Right ventricle myocardium superior (tissue), 1 donor: Measurements from ENCODE around the gene MAP2K2. TPM values are rescaled to one million over a fixed set of nuclear protein-coding genes. Genes with fewer than 3 reads are reported as not detected.

Experiments
- total RNA-seq: library from RNA; stranded (reverse); fragmentation: NEBNext Ultra II Directional; extraction: Animal tissue kit (Norgen Biotek cat#: 25700); gene quantifications from one replicate; pipeline ENCODE4 v1.2.1, GENCODE V29; 2021
- donor health status: DM: no; HTN: yes; CAD: no; lungs with severe emphysema.

The MAP2K2 gene
- total RNA-seq, 1 donor from 2014 or later, result 136 TPM

Other genes with a start within 250 kb of the MAP2K2 start
- not detected for gene ATCAY, start 243.4 kb downstream of the MAP2K2 start, total RNA-seq
- 589 TPM for gene NMRK2, start 191.1 kb downstream of the MAP2K2 start, total RNA-seq
- 70.5 TPM for gene DAPK3, start 153.0 kb downstream of the MAP2K2 start, total RNA-seq
- 1,974 TPM for gene EEF2, start 138.7 kb downstream of the MAP2K2 start, total RNA-seq
- 16.7 TPM for gene PIAS4, start 116.4 kb downstream of the MAP2K2 start, total RNA-seq
- 31.4 TPM for gene ZBTB7A, start 57.2 kb downstream of the MAP2K2 start, total RNA-seq
- not detected for gene CREB3L3, start 29.5 kb upstream of the MAP2K2 start, total RNA-seq
- gene SIRT6, start 58.4 kb upstream of the MAP2K2 start, total RNA-seq, result 9.4 TPM
- gene ANKRD24, start 58.6 kb upstream of the MAP2K2 start, total RNA-seq, result 0.08 TPM
- gene EBI3, start 105.4 kb upstream of the MAP2K2 start, total RNA-seq, result 0.51 TPM
- 7.8 TPM for gene YJU2, start 123.0 kb upstream of the MAP2K2 start, total RNA-seq
- not detected for gene SHD, start 155.1 kb upstream of the MAP2K2 start, total RNA-seq
- 0.24 TPM for gene TMIGD2, start 178.3 kb upstream of the MAP2K2 start, total RNA-seq
- gene FSD1, start 180.5 kb upstream of the MAP2K2 start, total RNA-seq, result not detected
- 1.6 TPM for gene STAP2, start 214.7 kb upstream of the MAP2K2 start, total RNA-seq
- 16.6 TPM for gene MPND, start 219.4 kb upstream of the MAP2K2 start, total RNA-seq